Kidney capillary endothelial cell (primary cell): Measurements from ENCODE around the gene CARD19.
A peak's percentile ranks its signal among the peaks of the same experiment; 100 is the strongest.

ENCODE experiments used
- DNase-seq: peaks from one replicate; pipeline ENCODE4 v3.0.0-alpha.2; 2018; ENCODE audit warnings: low spot score

CARD19 gene

GRCh38 chr9:93120846-93121315 lies 24.9 kb downstream of the CARD19 start:
- DNase-seq: no peak

- DNase-seq: no peak
Measured at GRCh38 chr9:93121316-93122241, 25.6 kb downstream of the CARD19 start.

GRCh38 chr9:93122721-93123221 lies 26.8 kb downstream of the CARD19 start:
- DNase-seq: no peak

DNA sequence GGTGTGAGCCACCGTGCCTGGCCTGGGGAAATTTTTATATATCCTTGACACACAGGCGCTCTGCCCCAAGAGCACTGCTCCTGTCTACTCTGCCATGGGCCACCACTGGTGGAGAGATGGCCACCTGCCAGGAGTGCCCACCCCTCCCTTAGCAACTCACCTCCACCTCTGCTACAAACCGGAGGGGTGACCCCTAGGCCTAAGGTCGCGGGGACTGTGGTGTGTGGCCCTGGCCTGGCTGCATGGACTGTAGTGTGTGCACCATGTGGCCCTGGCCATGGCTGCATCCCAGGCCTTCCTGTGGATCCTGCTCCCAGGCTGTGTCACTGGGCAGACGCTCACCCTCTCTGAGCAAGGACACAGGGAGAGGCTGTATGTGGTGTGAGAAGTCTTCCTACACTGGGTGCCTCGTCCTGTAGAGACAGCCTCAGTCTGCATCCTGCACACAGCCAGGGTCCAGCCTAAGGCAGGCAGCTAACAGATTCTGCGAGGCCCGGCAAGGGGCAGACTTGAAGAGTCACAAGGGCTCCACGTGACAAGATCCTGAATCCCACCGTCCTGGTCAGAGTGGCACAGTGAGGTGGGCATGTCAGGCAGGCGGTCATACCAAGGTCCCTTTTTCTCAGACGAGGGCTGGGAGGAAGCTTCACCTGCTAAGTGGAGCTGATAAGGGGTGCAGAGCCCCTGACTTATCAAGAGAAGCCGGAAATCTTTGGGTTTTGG lies 27.7 kb downstream of the CARD19 start:
- no peak for DNase-seq

DNA sequence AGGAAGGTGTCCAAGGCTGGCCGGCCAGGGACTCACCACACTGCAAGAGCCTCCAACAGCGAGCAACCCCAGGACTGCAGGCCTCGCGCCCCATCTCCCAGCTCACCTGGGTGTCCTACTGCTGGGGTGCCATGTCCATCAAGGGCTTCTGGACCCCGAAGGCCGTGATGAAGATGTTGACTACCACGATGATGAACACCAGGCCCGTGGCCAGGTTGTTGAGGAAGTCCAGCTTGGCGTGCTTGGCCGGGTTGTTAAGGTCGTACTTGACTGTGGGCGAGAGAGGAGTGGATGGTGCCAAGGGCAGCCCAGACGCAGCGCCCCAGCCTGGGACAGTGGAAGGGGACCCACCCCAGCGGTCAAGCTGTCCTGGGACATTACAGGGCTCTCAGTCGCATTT lies 28.8 kb downstream of the CARD19 start:
- no peak for DNase-seq

GRCh38 chr9:93125331-93125894 lies 29.4 kb downstream of the CARD19 start:
- DNase-seq: no peak

- DNase-seq: no peak
Measured at GRCh38 chr9:93126151-93126781, 30.2 kb downstream of the CARD19 start.

DNA sequence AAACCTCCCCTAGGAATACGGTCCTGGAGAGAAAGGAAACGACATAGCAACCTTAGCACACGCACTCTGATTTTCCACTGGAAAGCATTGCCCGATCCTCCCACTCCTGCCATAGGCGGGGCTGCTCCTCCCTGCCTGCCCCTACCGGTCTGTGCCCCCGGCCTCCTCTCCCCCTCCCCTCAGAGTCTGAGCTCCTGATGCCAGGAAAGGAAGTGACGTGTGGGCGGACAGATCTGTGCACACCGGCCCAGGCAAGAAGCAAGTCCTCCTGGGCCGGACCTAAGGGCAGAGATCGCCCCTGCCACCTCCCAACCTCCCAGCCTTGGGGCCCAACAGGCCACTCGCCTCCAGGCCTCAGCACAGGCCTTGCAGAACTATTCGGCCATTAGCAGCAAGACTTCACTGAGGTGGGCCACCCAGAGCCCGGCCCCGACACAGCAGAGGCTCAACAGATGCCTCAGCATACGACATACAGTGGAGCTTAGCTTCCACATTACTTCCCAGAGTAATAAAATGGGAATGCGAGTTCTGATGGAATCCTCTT lies 30.9 kb downstream of the CARD19 start:
- no peak for DNase-seq

- DNase-seq: no peak
Measured at GRCh38 chr9:93127395-93127911, 31.4 kb downstream of the CARD19 start.

DNA sequence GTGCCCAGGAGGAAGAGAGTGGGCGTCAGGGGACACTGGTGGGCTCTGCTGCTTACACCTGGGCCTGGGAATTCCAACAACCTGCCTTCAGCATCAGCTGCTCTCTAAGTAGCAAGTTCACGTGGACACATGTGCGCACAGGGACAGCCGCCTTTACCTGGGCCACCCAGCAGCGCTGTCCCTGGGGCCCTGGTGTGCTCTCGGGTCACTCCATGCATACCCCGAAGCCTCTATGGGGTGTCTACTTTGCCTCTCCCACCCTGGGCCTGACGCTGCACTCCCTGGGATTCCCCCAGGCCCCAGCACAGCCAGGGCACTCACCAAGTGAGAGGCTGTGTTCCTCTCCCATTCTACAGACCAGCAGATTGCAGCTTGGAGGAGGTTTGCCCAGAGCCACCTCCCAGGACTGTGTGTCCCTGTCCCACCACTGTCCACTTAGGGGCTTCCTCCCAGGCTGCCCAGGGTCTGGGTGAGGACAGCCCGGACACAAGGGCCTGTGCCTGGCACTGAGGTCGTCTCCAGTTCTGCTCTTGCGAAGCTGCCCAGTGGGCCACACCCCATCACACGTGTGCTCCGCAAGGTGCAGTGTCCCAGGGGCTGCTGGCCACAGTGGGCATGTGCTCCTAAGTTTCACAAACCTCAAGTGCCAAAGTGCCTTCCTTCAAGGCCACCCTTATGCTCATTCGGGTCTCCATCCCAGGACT lies 32.1 kb downstream of the CARD19 start:
- no peak for DNase-seq

DNA sequence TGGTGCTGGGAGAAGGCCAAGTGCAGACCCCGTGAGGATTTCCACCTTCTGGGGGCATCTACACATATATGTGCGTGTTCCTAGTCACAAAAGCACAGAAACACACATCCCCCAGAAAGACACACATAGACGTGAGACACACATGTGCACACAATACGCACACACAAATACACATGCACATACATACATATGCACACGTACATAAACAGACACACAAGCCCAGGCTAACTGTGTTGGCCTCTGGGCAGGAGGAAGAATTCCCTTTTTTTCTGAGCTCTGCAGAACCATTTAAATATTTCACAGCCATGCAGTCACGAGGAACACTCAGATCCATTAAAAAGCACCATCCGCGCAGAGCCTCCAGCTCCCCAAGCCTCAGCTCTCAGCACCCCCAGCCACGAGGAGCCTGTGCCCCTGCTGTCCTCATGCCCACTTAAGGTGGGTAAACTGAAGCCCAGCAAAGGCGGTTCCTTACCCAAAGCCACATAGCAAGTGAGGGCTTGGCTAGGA lies 32.8 kb downstream of the CARD19 start:
- no peak for DNase-seq

- peak; percentile 75 for DNase-seq
Measured at GRCh38 chr9:93129286-93129685, 33.3 kb downstream of the CARD19 start.

- DNase-seq: no peak
Measured at GRCh38 chr9:93129691-93130500, 33.9 kb downstream of the CARD19 start.

DNA sequence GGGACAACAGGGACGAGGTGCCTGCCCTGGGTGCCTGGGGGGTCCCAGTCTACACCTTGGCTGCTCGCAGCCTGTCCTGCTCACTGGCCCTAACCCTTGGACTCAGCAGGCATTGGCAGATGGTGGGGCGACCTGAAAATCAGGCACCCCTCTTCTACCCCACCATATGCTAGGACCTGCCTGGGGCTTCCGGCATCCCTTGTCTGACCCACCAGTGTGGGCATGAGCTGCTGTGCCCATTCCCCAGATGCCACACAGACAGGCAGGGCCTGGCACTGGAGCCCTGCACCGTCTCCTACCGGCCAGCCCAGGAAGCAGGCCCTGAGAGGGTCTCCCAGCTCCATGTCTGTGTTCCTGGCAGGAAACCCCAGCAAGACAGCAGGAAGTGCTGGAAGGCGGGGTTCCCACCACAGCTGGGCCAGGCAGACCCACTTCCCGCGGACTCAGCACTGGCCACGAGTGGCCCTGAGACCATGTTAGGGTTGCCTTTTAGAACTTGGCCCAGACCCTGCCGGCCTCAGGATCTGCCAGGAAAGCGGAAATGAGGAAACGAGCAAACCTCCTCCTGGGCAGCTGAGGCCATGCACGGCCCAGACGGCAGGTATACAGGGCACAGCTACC lies 35.0 kb downstream of the CARD19 start:
- peak; percentile 71 for DNase-seq

DNA sequence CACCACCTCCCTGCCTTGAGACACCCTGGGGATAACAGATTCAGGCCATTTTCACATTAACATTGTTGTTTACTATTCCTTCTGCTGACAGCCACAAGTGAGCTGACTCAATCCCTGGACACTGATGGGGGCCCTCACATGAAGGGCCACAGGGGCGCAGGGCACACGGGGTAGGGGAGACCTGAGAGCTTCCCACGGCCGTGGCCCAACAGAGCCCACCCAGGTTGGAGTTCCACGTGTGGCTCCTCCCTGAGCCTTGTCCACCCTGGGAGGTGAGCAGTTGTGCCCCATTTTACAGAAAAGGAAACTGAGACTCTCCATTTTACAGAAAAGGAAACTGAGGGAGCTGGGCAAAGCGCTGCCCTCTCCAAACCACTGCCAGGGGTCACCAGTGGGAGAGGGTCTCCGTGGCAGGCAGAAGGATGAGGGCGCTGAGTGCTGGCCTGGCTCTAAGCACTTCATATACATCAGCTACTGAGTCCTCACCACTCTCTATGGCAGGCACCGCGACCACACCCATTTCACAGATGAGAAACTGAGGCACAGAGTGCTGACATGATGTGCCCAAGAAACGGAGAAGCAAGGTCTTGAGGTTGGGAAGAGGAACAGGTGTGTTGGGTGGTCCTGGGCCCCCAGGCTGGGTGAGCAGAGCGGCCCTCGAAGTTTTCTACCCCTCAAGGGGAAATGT lies 35.7 kb downstream of the CARD19 start:
- no peak for DNase-seq

DNA sequence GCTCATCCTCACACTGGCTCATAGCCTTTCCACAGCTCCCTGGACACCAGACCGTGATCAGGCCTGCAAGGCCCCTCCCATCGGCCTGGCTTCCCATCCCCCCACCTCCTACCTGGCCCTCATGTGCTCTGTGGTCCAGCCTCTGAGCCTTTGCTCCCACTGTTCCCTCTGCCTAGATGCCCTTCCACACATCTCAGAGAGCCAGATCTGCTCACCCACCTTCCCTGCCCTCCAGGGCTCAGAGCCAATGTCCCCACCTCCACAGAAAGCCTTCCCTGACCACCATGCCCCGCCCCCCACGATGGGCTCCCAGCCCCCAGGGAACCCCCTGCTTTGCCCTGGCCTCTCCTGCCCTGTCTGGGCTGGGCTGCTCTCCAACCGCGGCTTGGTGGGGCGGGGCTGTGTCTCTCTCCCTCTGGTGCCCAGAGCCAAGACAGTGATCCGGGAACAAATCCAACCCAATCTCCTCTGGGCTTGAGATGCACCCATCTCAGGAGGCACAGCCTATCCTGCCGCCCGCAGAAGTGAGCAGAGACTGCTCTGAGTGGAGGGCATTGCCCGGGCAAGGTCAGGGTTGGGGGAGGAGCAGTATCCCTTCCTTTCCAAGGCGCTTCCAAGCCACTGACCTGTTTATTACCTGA lies 36.4 kb downstream of the CARD19 start:
- DNase-seq: no peak

GRCh38 chr9:93132946-93133680 lies 37.1 kb downstream of the CARD19 start:
- DNase-seq: no peak

DNA sequence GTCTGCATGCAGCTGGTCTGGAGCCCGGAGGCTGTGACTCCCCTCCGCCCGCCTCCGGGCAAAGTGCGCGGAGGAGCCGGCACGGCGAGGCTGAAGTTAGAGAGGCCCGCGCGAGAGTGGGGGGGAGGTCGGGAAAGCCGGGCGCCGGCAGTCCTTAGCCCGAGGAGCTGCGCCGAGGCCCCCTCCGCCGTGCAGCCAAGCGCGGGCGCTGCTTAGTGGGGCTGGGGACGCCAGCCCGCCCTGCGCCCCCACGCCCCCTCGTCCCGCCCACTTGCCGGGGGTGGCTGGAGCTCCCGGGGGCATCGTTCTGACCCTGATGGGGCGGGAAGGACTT lies 37.6 kb downstream of the CARD19 start:
- peak; percentile 71 for DNase-seq
